Activated naive CD4-positive, alpha-beta T cell treated with anti-CD3 and anti-CD28 coated beads, Interleukin-2, amount 50 U/mL, for 24 hours (primary cell): Measurements from ENCODE around the gene EIF4E2.

Experiments
- H3K27ac Mint-ChIP-seq: one replicate; pipeline ENCODE4 v1.8.0; 2021; ENCODE audit warnings: mild to moderate bottlenecking, mixed read lengths
- H3K27me3 Mint-ChIP-seq: one replicate; pipeline ENCODE4 v1.8.0; 2021; ENCODE audit warnings: mixed read lengths
- H3K36me3 Mint-ChIP-seq: one replicate; pipeline ENCODE4 v1.8.0; 2021; ENCODE audit warnings: mixed read lengths
- H3K4me1 Mint-ChIP-seq: one replicate; pipeline ENCODE4 v1.8.0; 2021; ENCODE audit warnings: mixed read lengths
- H3K4me3 Mint-ChIP-seq: one replicate; pipeline ENCODE4 v1.8.0; 2021; ENCODE audit warnings: mild to moderate bottlenecking, mixed read lengths
- H3K9me3 Mint-ChIP-seq: one replicate; pipeline ENCODE4 v1.8.0; 2021; ENCODE audit warnings: mixed read lengths

EIF4E2 gene

DNA sequence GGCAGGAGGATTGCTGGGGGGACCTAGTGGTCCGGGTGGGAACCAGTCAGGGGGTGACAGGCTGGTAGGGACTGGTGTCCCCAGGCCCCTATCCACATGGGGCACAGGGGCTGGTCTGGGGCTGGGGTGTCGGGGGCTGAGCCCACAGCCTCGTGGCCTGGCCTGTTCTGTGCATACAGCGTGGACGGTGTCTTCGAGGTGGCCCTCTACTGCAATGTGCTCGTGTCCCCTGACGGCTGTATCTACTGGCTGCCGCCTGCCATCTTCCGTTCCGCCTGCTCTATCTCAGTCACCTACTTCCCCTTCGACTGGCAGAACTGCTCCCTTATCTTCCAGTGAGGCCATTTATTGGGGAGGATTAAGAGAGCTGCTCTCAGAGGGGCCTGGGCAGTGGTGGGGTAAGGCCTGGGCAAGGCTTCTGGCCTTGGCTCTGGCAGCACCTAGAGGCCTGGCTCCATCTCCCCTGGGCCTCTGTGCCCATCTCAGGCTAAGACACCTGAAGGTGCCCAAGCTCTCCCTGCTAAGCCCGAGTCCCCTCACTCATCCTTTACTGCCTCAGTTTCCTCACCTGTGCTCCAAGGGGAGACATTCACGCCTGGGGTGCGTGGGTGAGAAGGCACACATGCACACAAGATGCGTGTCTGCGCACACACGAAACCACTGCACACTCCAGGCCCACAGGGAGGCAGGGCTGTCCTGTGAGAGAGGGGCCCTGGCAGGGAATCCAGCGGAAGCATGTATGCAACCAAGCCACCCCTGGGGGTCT is 9.1 kb upstream of the EIF4E2 start:
- H3K27me3 Mint-ChIP-seq, result peaks cover 2% of the 10 kb centered on the region
- H3K27ac Mint-ChIP-seq, result no peak overlapping the region
- peaks cover under 1% of the 10 kb centered on the region for H3K36me3 Mint-ChIP-seq
- no peak overlapping the region for H3K4me3 Mint-ChIP-seq
- H3K9me3 Mint-ChIP-seq, result no peaks in the 10 kb centered on the region
- peaks cover 18% of the 10 kb centered on the region for H3K4me1 Mint-ChIP-seq

DNA sequence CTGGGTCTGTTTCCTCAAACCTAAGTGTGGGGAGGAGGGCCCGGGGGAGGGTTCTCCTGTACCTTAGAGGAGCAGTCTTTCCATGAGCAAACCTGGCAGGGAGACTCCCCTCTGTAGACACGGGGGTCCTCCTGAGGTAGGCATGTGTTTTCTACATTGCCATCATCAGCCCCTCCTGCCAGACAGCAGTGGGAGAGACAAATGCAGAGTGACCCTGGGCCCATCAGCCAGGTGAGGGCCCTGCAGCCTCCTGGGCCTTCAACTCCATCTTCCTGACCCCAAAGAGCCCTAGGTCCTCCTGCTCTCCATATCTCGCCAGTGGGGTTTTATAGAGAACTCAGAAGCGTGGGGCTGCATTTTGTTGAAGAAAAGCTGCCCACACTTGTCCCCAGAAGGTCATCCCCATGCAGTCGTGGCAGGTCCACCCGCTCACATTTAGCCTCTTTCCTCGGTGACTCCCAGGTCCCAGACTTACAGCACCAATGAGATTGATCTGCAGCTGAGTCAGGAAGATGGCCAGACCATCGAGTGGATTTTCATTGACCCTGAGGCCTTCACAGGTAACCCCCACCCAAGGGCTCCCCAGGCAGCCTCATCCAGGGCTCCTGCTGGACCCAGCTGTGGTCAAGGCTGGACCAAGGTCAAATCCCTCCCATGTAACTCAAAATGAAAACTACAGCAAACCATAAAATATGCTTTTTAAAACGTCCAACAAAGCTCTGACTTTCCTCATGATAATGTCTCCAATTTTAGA is 8.4 kb upstream of the EIF4E2 start:
- H3K27ac Mint-ChIP-seq, result no peak overlapping the region
- no peak overlapping the region for H3K4me3 Mint-ChIP-seq
- no peaks in the 10 kb centered on the region for H3K27me3 Mint-ChIP-seq
- peaks cover 3% of the 10 kb centered on the region for H3K36me3 Mint-ChIP-seq
- H3K4me1 Mint-ChIP-seq, result peaks cover 25% of the 10 kb centered on the region
- H3K9me3 Mint-ChIP-seq, result no peaks in the 10 kb centered on the region

GRCh38 chr2:232542715-232543467 is 7.6 kb upstream of the EIF4E2 start:
- H3K27me3 Mint-ChIP-seq, result no peaks in the 10 kb centered on the region
- H3K27ac Mint-ChIP-seq, result no peak overlapping the region
- no peak overlapping the region for H3K4me3 Mint-ChIP-seq

GRCh38 chr2:232543491-232543890 is 7.0 kb upstream of the EIF4E2 start:
- no peaks in the 10 kb centered on the region for H3K27me3 Mint-ChIP-seq
- H3K36me3 Mint-ChIP-seq, result peaks cover 6% of the 10 kb centered on the region
- no peak overlapping the region for H3K4me3 Mint-ChIP-seq
- no peaks in the 10 kb centered on the region for H3K9me3 Mint-ChIP-seq
- no peak overlapping the region for H3K27ac Mint-ChIP-seq
- peaks cover 33% of the 10 kb centered on the region for H3K4me1 Mint-ChIP-seq

More at GRCh38 chr2:232542715-232543467, 7.6 kb upstream of the EIF4E2 start:
- H3K4me1 Mint-ChIP-seq, result peaks cover 31% of the 10 kb centered on the region
- H3K36me3 Mint-ChIP-seq, result peaks cover 3% of the 10 kb centered on the region
- no peaks in the 10 kb centered on the region for H3K9me3 Mint-ChIP-seq

DNA sequence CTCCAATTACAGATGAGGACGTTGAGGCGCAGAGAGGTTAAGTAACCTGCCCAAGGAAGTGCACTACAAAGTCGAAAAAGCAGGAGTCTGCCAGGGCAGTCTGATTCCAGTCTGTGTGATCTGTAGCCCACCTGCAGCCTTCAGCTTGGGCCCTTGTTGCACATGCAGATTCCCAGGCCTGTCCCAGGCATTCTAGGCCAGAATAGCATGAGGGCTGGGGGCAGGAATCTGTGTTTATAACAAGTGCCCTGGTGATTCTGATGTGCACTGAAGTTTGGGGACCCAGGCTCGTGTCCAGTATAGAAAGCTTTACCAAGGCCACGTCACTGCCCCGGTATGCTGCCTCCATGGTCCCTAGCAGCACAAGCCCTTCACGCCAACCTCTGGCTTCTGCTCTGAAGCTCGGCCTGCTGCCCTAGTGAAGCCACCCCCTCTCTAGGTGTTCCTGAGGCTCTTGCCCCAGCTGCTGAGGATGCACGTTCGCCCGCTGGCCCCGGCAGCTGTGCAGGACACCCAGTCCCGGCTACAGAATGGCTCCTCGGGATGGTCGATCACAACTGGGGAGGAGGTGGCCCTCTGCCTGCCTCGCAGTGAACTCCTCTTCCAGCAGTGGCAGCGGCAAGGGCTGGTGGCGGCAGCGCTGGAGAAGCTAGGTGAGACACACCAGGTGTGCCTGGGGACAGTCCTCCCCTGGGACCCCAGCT is 6.4 kb upstream of the EIF4E2 start:
- H3K27ac Mint-ChIP-seq, result no peak overlapping the region
- H3K27me3 Mint-ChIP-seq, result no peaks in the 10 kb centered on the region
- peaks cover 38% of the 10 kb centered on the region for H3K4me1 Mint-ChIP-seq
- peaks cover 9% of the 10 kb centered on the region for H3K36me3 Mint-ChIP-seq
- no peaks in the 10 kb centered on the region for H3K9me3 Mint-ChIP-seq
- H3K4me3 Mint-ChIP-seq, result no peak overlapping the region

DNA sequence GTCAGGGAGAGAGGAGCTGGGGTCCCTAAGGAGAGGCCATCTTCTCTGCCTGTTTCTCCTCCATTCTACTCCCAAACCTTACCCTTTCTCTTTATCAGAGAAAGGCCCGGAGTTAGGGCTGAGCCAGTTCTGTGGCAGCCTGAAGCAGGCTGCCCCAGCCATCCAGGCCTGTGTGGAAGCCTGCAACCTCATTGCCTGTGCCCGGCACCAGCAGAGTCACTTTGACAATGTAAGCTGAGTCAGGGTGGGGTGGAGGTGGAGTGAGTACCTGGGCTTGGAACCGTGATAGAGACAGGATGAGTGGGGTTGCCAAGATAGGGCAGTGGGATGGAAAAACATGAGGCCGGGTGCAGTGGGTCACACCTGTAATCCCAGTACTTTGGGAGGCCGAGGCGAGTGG is 5.8 kb upstream of the EIF4E2 start:
- Mint-ChIP-seq H3K4me1 (peaks cover 41% of the 10 kb centered on the region), H3K36me3 (peaks cover 9% of the 10 kb centered on the region), H3K4me3 (no peak overlapping the region), H3K9me3 (no peaks in the 10 kb centered on the region), H3K27me3 (no peaks in the 10 kb centered on the region), H3K27ac (no peak overlapping the region)

GRCh38 chr2:232545511-232546375 is 4.7 kb upstream of the EIF4E2 start:
- no peaks in the 10 kb centered on the region for H3K9me3 Mint-ChIP-seq
- peaks cover 9% of the 10 kb centered on the region for H3K36me3 Mint-ChIP-seq
- H3K27ac Mint-ChIP-seq, result peak overlapping the region; percentile 8
- H3K4me1 Mint-ChIP-seq, result peaks cover 46% of the 10 kb centered on the region
- H3K27me3 Mint-ChIP-seq, result no peaks in the 10 kb centered on the region
- H3K4me3 Mint-ChIP-seq, result no peak overlapping the region

- Mint-ChIP-seq H3K4me1 (peaks cover 58% of the 10 kb centered on the region), H3K4me3 (peak overlapping the region; percentile 98), H3K36me3 (peaks cover 10% of the 10 kb centered on the region), H3K27ac (no peak overlapping the region), H3K9me3 (no peaks in the 10 kb centered on the region), H3K27me3 (no peaks in the 10 kb centered on the region)
These were observed 2.5 kb upstream of the EIF4E2 start for GRCh38 chr2:232547991-232548390.

- Mint-ChIP-seq H3K36me3 (peaks cover 15% of the 10 kb centered on the region), H3K4me3 (peak overlapping the region; percentile 98), H3K4me1 (peaks cover 70% of the 10 kb centered on the region), H3K27me3 (no peaks in the 10 kb centered on the region), H3K9me3 (no peaks in the 10 kb centered on the region), H3K27ac (peak overlapping the region; percentile 100)
These were observed 685 bp upstream of the EIF4E2 start for GRCh38 chr2:232549655-232550353.

DNA sequence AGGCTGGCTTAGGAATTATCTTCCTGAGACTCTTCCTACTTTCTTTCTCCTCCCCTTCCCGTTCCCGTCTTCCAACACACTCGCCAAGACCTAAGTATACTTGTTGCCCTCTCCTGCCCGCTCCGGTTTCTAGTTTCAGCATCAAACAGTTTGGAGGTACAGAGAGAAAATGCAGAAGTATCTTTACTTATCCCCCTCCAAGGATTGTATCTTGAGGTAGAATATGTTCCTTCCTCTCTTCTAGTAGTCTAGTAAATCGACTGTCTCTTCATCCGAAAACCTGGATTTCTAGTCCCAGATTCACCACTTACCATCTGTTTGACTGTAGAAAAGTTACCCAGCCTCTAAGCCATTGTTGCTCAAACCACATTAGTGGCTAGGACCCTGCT is 755 bp downstream of the EIF4E2 start:
- Mint-ChIP-seq H3K9me3 (no peaks in the 10 kb centered on the region), H3K4me3 (peak overlapping the region; percentile 98), H3K36me3 (peaks cover 17% of the 10 kb centered on the region), H3K27ac (peak overlapping the region; percentile 98), H3K27me3 (no peaks in the 10 kb centered on the region), H3K4me1 (peaks cover 82% of the 10 kb centered on the region)

DNA sequence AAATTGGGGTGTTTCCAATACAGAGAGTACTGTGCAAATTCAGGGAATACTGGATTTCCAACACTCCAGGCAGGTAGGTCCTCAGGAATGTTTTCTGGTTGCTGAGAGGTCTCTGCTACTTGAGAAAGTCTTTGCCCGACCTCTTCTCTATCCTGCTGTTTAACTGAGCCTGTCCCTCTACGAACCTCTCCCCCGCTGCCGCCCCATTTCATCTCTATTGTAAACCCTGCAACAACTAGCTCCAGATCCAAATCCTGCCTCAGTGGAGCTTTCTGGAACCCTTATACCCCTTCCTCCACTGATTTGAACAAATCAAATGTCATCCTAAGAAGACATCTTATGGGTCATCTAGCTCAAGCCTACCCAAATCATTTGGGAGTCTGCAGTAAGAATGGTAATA is 1.3 kb downstream of the EIF4E2 start:
- H3K36me3 Mint-ChIP-seq, result peaks cover 15% of the 10 kb centered on the region
- no peaks in the 10 kb centered on the region for H3K27me3 Mint-ChIP-seq
- H3K4me1 Mint-ChIP-seq, result peaks cover 83% of the 10 kb centered on the region
- no peaks in the 10 kb centered on the region for H3K9me3 Mint-ChIP-seq
- peak overlapping the region; percentile 98 for H3K27ac Mint-ChIP-seq
- peak overlapping the region; percentile 98 for H3K4me3 Mint-ChIP-seq

- no peaks in the 10 kb centered on the region for H3K9me3 Mint-ChIP-seq
- H3K4me3 Mint-ChIP-seq, result no peak overlapping the region
- H3K27ac Mint-ChIP-seq, result peak overlapping the region; percentile 73
- peaks cover 51% of the 10 kb centered on the region for H3K4me1 Mint-ChIP-seq
- H3K36me3 Mint-ChIP-seq, result peaks cover 18% of the 10 kb centered on the region
- no peaks in the 10 kb centered on the region for H3K27me3 Mint-ChIP-seq
These were observed 5.9 kb downstream of the EIF4E2 start for GRCh38 chr2:232556426-232556825.

DNA sequence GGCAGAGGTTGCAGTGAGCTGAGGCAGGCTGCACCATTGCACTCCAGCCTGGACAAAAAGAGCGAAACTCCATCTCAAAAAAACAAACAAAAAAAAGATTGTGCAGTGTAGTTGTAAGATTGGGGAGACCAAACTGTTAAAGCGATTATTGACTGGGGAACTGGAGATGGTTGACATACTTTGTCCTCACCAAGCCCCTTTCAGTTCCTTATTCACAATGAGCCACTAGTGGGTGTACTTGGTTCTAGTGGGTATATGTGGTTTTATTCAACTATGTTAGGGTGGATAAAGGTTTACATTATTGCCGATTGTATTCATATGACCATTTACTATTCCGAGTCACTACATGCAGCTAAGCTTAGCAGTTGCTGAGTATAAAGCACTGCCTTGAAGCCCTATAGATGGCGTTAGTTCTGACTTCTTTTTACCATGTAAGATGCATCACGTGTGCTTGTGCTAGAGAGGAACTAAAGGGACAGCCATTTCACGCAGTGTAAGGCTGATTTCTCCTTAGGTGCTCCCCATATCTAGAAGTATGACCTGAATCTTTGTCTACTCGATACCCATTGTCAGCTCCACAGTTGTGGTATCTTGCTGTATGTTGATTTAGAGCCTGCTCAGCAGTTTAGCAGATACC is 12.1 kb downstream of the EIF4E2 start:
- no peaks in the 10 kb centered on the region for H3K4me1 Mint-ChIP-seq
- no peaks in the 10 kb centered on the region for H3K27me3 Mint-ChIP-seq
- no peak overlapping the region for H3K27ac Mint-ChIP-seq
- H3K9me3 Mint-ChIP-seq, result no peaks in the 10 kb centered on the region
- H3K36me3 Mint-ChIP-seq, result peaks cover 23% of the 10 kb centered on the region
- no peak overlapping the region for H3K4me3 Mint-ChIP-seq

- Mint-ChIP-seq H3K4me1 (no peaks in the 10 kb centered on the region), H3K36me3 (peaks cover 22% of the 10 kb centered on the region), H3K27me3 (no peaks in the 10 kb centered on the region), H3K9me3 (no peaks in the 10 kb centered on the region), H3K4me3 (no peak overlapping the region), H3K27ac (no peak overlapping the region)
These were observed 13.1 kb downstream of the EIF4E2 start for GRCh38 chr2:232563580-232563979.
